Mesenchymal stem cell (in vitro differentiated cells and primary cell): Measurements from ENCODE around the gene PCDHB12.
A peak's percentile ranks its signal among the peaks of the same experiment; 100 is the strongest.
"Not testable (repeated sequence)": the region's sequence is repeated elsewhere in the genome, so short reads cannot be mapped to it uniquely, and the experiment has no call there.

Experiments used
- DNase-seq: peaks from one replicate; pipeline ENCODE4 v3.0.0-alpha.2; 2013
- H2AFZ ChIP-seq: one replicate; pipeline ENCODE4 v1.6.1; 2013; ENCODE audit warnings: low read depth, mild to moderate bottlenecking, control low read depth, inconsistent platforms, low read length, moderate library complexity
- H2AK5ac ChIP-seq: 2 replicates; pipeline ENCODE4 v1.6.1; 2013; ENCODE audit warnings: low read length, moderate library complexity, mild to moderate bottlenecking, inconsistent platforms; ENCODE audit not compliant: severe bottlenecking
- H2BK120ac ChIP-seq: one replicate; pipeline ENCODE4 v1.6.1; 2013; ENCODE audit warnings: low read depth, mild to moderate bottlenecking, inconsistent platforms, low read length, moderate library complexity
- H2BK12ac ChIP-seq, 2 experiments: one replicate each; pipeline ENCODE4 v1.6.1; 2013; ENCODE audit warnings: inconsistent platforms in 2 of 2, low read length in 2 of 2, mild to moderate bottlenecking in 2 of 2, moderate library complexity in 2 of 2, control low read depth in 1 of 2
- H2BK15ac ChIP-seq: one replicate; pipeline ENCODE4 v1.6.1; 2013; ENCODE audit warnings: mild to moderate bottlenecking, low read depth, inconsistent platforms; ENCODE audit not compliant: poor library complexity, severe bottlenecking
- H2BK5ac ChIP-seq: 2 replicates; pipeline ENCODE4 v1.6.1; 2013; ENCODE audit warnings: low read depth, mild to moderate bottlenecking, low read length, control low read depth, inconsistent platforms; ENCODE audit not compliant: poor library complexity, severe bottlenecking
- H3K14ac ChIP-seq, 2 experiments: one replicate each; pipeline ENCODE4 v1.6.1; 2013; ENCODE audit warnings: inconsistent platforms in 2 of 2, low read length in 2 of 2, control low read depth in 1 of 2, mild to moderate bottlenecking in 1 of 2, moderate library complexity in 1 of 2
- H3K18ac ChIP-seq, 2 experiments: one replicate each; pipeline ENCODE4 v1.6.1; 2013; ENCODE audit warnings: inconsistent platforms in 2 of 2, low read length in 2 of 2, control low read depth in 1 of 2, low read depth in 1 of 2, mild to moderate bottlenecking in 1 of 2
- H3K23ac ChIP-seq, 2 experiments: one replicate each; pipeline ENCODE4 v1.6.1; 2013; ENCODE audit warnings: inconsistent platforms in 2 of 2, low read length in 2 of 2, mild to moderate bottlenecking in 2 of 2, moderate library complexity in 2 of 2, control low read depth in 1 of 2
- H3K27ac ChIP-seq: 2 replicates; pipeline ENCODE4 v1.5.1; 2013; ENCODE audit warnings: mild to moderate bottlenecking, moderate library complexity, low read length, control low read depth, inconsistent platforms; ENCODE audit not compliant: poor library complexity, severe bottlenecking
- H3K27me3 ChIP-seq, 2 experiments: 2 replicates each; pipeline versions ENCODE4 v1.6.1 to v1.7.0; 2013; ENCODE audit warnings: low read length in 2 of 2, mild to moderate bottlenecking in 2 of 2, moderate library complexity in 2 of 2, control low read depth in 1 of 2, inconsistent platforms in 1 of 2; ENCODE audit not compliant: control insufficient read depth in 1 of 2, insufficient read depth in 1 of 2
- H3K36me3 ChIP-seq, 2 experiments: 2 replicates each; pipeline versions ENCODE4 v1.6.1 to v1.7.0; 2013; ENCODE audit warnings: low read length in 2 of 2, control low read depth in 1 of 2, inconsistent platforms in 1 of 2, low read depth in 1 of 2, mild to moderate bottlenecking in 1 of 2; ENCODE audit not compliant: insufficient read depth in 2 of 2, control insufficient read depth in 1 of 2
- H3K4ac ChIP-seq, 2 experiments: one replicate each; pipeline ENCODE4 v1.6.1; 2013; ENCODE audit warnings: inconsistent platforms in 2 of 2, low read length in 2 of 2, mild to moderate bottlenecking in 2 of 2, moderate library complexity in 2 of 2, control low read depth in 1 of 2, low read depth in 1 of 2
- H3K4me1 ChIP-seq: 2 replicates; pipeline ENCODE4 v1.6.1; 2013; ENCODE audit warnings: low read depth, low read length, control low read depth; ENCODE audit not compliant: control insufficient read depth, insufficient read depth
- H3K4me2 ChIP-seq: 2 replicates; pipeline ENCODE4 v1.6.1; 2013; ENCODE audit warnings: low read length, mild to moderate bottlenecking, inconsistent platforms; ENCODE audit not compliant: poor library complexity, severe bottlenecking
- H3K4me3 ChIP-seq, 2 experiments: 2 replicates each; pipeline versions ENCODE4 v1.5.1 to v1.7.0; 2013; ENCODE audit warnings: low read length in 2 of 2, mild to moderate bottlenecking in 2 of 2, control low read depth in 1 of 2, low read depth in 1 of 2; ENCODE audit not compliant: insufficient read depth in 1 of 2
- H3K79me1 ChIP-seq: replicated peaks from 2 replicates; pipeline ENCODE4 v1.6.1; 2013; ENCODE audit warnings: mild to moderate bottlenecking, control low read depth, low read length, inconsistent platforms; ENCODE audit not compliant: poor library complexity, severe bottlenecking
- H3K9ac ChIP-seq: 2 replicates; pipeline ENCODE4 v1.7.0; 2013; ENCODE audit warnings: mild to moderate bottlenecking, low read length, moderate library complexity
- H3K9me3 ChIP-seq: 2 replicates; pipeline ENCODE4 v1.7.0; 2013; ENCODE audit warnings: mild to moderate bottlenecking, low read length; ENCODE audit not compliant: control insufficient read depth
- H4K8ac ChIP-seq: one replicate; pipeline ENCODE4 v1.6.1; 2013; ENCODE audit warnings: inconsistent platforms, mild to moderate bottlenecking, low read length, moderate library complexity
- H4K91ac ChIP-seq: one replicate; pipeline ENCODE4 v1.6.1; 2013; ENCODE audit warnings: mild to moderate bottlenecking, low read length, inconsistent platforms
- WGBS: methylation state at CpG from one replicate; pipeline ENCODE4 v1.1.7; 2013; ENCODE audit warnings: mixed read lengths; 5-methylcytosine and 5-hydroxymethylcytosine counted together

PCDHB12 gene

DNA sequence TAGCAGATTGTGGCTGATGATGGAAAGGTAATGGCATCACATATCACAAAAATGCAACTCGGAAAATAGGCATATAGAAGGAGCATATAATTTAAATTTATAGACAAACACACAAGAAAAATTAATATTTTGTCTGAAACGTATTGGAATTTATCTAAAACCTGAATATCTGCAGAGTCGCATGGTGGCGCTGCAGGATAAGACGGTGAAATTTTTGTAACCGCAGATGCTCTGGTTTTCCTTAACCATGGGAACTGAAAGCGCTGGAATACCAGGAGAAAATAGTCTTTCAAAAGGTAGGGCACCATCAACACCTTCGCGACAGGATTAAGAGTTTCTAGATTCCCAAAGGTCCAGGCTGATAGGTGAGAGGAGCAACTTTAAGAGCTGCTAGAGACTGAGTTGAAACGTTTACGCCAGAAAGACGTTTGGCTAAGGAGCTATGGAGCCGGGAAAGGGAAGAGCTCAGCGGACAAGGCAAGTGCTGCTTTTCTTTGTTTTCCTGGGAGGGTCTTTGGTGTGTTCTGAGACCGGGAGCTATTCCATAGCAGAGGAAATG lies 25.7 kb downstream of the PCDHB12 start:
- Histone ChIP-seq H2BK12ac (no peak overlapping the region), H3K4me3 (peak overlapping the region in 1 of 2 experiments; percentile 52), H3K4me1 (no peaks in the 10 kb centered on the region), H2BK5ac (no peak overlapping the region), H3K9me3 (peaks cover 86% of the 10 kb centered on the region), H3K27ac (no peak overlapping the region), H3K4ac (no peak overlapping the region), H3K18ac (no peak overlapping the region), H2AK5ac (no peak overlapping the region), H4K91ac (no peak overlapping the region), H2BK120ac (no peak overlapping the region), H3K36me3 (no peaks in the 10 kb centered on the region), H3K23ac (no peak overlapping the region), H3K4me2 (no peak overlapping the region), H2AFZ (no peak overlapping the region), H2BK15ac (no peak overlapping the region), H3K79me1 (peaks cover 1% of the 10 kb centered on the region), H3K27me3 (no peaks in the 10 kb centered on the region), H3K9ac (no peak overlapping the region), H3K14ac (no peak overlapping the region), H4K8ac (no peak overlapping the region)
- WGBS, result 61% methylated on average over 14 of the region's 15 CpGs
- no peak for DNase-seq

DNA sequence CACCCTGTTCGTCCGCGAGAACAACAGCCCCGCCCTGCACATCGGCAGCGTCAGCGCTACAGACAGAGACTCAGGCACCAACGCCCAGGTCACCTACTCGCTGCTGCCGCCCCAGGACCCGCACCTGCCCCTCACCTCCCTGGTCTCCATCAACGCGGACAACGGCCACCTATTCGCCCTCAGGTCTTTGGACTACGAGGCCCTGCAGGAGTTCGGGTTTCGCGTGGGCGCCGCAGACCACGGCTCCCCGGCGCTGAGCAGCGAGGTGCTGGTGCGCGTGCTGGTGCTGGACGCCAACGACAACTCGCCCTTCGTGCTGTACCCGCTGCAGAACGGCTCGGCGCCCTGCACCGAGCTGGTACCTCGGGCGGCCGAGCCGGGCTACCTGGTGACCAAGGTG lies 27.4 kb downstream of the PCDHB12 start:
- H3K4ac ChIP-seq, H3K4me3 ChIP-seq, H3K18ac ChIP-seq, H3K4me2 ChIP-seq, H3K27me3 ChIP-seq, H2BK5ac ChIP-seq, H3K9ac ChIP-seq, H2AK5ac ChIP-seq, H3K4me1 ChIP-seq, H3K79me1 ChIP-seq, H2BK12ac ChIP-seq, H4K8ac ChIP-seq, H4K91ac ChIP-seq, H3K27ac ChIP-seq, H3K23ac ChIP-seq, H2BK15ac ChIP-seq, H2AFZ ChIP-seq, H3K36me3 ChIP-seq, H3K14ac ChIP-seq, DNase-seq, H2BK120ac ChIP-seq: not testable (repeated sequence)
- WGBS, result 94% methylated on average over 40 of the region's 40 CpGs
- H3K9me3 ChIP-seq, result peaks cover 95% of the 10 kb centered on the region

DNA sequence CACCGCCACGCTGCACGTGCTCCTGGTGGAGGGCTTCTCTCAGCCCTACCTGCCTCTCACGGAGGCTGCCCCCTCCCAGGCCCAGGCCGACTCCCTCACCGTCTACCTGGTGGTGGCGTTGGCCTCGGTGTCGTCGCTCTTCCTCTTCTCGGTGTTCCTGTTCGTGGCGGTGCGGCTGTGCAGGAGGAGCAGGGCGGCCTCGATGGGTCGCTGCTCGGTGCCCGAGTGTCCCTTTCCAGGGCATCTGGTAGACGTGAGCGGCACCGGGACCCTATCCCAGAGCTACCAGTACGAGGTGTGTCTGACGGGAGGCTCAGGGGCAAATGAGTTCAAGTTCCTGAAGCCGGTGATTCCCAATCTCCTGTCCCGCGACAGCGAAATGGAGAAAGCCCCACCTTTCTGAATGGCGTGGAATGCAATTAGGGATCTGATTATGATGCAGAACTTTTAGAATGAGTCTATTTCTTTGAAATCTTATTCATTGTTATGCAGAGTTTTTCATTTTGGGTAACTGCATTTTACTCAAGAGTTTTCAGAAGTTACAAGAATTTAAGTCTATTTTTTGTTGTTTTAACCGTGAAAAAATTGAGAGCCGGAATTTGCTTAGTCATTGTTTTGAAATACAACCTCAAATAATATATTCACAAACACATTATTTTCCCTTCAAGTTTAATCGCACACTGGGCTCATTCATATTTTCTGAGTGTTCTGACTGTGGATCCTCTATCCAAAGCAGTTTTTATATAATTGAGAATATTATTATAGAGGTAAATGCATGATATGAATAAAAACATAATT lies 28.2 kb downstream of the PCDHB12 start:
- no peak overlapping the region for H3K27ac ChIP-seq
- no peaks in the 10 kb centered on the region for H3K27me3 ChIP-seq
- no peak overlapping the region for H2BK120ac ChIP-seq
- H3K23ac ChIP-seq, result no peak overlapping the region
- no peak overlapping the region for H3K18ac ChIP-seq
- no peak for DNase-seq
- no peak overlapping the region for H3K4me2 ChIP-seq
- peaks cover 97% of the 10 kb centered on the region for H3K9me3 ChIP-seq
- WGBS, result 96% methylated on average over 31 of the region's 32 CpGs
- H2AK5ac ChIP-seq, result no peak overlapping the region
- H3K9ac ChIP-seq, result no peak overlapping the region
- H2BK5ac ChIP-seq, result no peak overlapping the region
- H3K79me1 ChIP-seq, result peaks cover 1% of the 10 kb centered on the region
- no peak overlapping the region for H4K8ac ChIP-seq
- no peak overlapping the region for H4K91ac ChIP-seq
- H3K4me3 ChIP-seq, result peak overlapping the region in 1 of 2 experiments; percentile 7
- peaks cover 0 to 2% of the 10 kb centered on the region in 2 experiments for H3K36me3 ChIP-seq
- H2BK15ac ChIP-seq, result no peak overlapping the region
- no peak overlapping the region for H3K4ac ChIP-seq
- H2AFZ ChIP-seq, result no peak overlapping the region
- H3K14ac ChIP-seq, result no peak overlapping the region
- no peaks in the 10 kb centered on the region for H3K4me1 ChIP-seq
- no peak overlapping the region for H2BK12ac ChIP-seq

DNA sequence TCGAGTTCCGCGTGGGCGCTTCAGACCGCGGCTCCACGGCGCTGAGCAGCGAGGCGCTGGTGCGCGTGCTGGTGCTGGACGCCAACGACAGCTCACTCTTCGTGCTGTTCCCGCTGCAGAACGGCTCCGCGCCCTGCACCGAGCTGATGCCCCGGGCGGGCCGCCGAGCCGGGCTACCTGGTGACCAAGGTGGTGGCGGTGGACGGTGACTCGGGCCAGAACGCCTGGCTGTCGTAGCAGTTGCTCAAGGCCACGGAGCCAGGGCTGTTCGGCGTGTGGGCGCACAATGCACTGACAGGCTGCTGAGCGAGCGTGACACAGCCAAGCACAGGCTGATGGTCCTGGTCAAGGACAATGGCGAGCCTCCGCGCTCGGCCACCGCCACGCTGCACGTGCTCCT lies 33.0 kb downstream of the PCDHB12 start:
- Histone ChIP-seq H3K27me3 (no peaks in the 10 kb centered on the region), H3K27ac (no peak overlapping the region), H2AK5ac (no peak overlapping the region), H2BK12ac (no peak overlapping the region), H2BK5ac (no peak overlapping the region), H3K4me2 (no peak overlapping the region), H2AFZ (no peak overlapping the region), H3K14ac (no peak overlapping the region), H3K9ac (no peak overlapping the region), H4K91ac (peak overlapping the region; percentile 28), H3K4me3 (peak overlapping the region in 1 of 2 experiments; percentile 1), H3K9me3 (peaks cover 100% of the 10 kb centered on the region), H4K8ac (no peak overlapping the region), H2BK15ac (no peak overlapping the region), H3K4ac (no peak overlapping the region), H3K4me1 (no peaks in the 10 kb centered on the region), H2BK120ac (no peak overlapping the region), H3K36me3 (peaks cover 0 to 3% of the 10 kb centered on the region in 2 experiments), H3K18ac (no peak overlapping the region), H3K79me1 (no peaks in the 10 kb centered on the region), H3K23ac (no peak overlapping the region)
- 95% methylated on average over 42 of the region's 43 CpGs for WGBS
- DNase-seq, result no peak
